WTC11 (cell line): Measurements from ENCODE around the gene COL19A1. TPM values are rescaled to one million over a fixed set of nuclear protein-coding genes. Genes with fewer than 3 reads are reported as not detected.

Experiments
- ATAC-seq: fragments of 200-7000 bp; cut with Tn5 transposase; 2 replicates; pipeline ENCODE4 v1.10.0; 2021; ENCODE audit warnings: mild to moderate bottlenecking, moderate library complexity
- CTCF ChIA-PET: fragments of 300-600 bp; sonication (Branson Sonifier 250); formaldehyde crosslinking; loops from one replicate; lab custom pipeline; 2021; ENCODE audit warnings: antibody characterized with exemption; lab: Charles Lee
- POLR2A ChIA-PET: fragments of 350-600 bp; sonication (Branson Sonifier 250); formaldehyde crosslinking; loops from one replicate; lab custom pipeline; 2021; ENCODE audit warnings: antibody characterized with exemption; lab: Charles Lee
- DNase-seq: peaks from one replicate; pipeline ENCODE4 v3.0.0; 2021; ENCODE audit warnings: low spot score
- H3K27ac Mint-ChIP-seq: 2 replicates; pipeline ENCODE4 v1.8.0; 2021; ENCODE audit warnings: mixed read lengths
- H3K27me3 Mint-ChIP-seq: 2 replicates; pipeline ENCODE4 v1.8.0; 2021; ENCODE audit warnings: low read depth, mild to moderate bottlenecking, moderate library complexity, mixed read lengths
- H3K36me3 Mint-ChIP-seq: 2 replicates; pipeline ENCODE4 v1.8.0; 2021; ENCODE audit warnings: mixed read lengths
- H3K4me1 Mint-ChIP-seq: 2 replicates; pipeline ENCODE4 v1.8.0; 2022; ENCODE audit warnings: mixed read lengths
- H3K4me3 Mint-ChIP-seq: 2 replicates; pipeline ENCODE4 v1.8.0; 2021; ENCODE audit warnings: mild to moderate bottlenecking, moderate library complexity, mixed read lengths
- H3K9me3 Mint-ChIP-seq: 2 replicates; pipeline ENCODE4 v1.8.0; 2021; ENCODE audit warnings: mixed read lengths
- ATF1 ChIP-seq: sonication (generic); formaldehyde crosslinking; IDR thresholded peaks from 2 replicates; pipeline ENCODE4 v1.8.1; 2023; ENCODE audit warnings: mild to moderate bottlenecking, moderate library complexity, missing genetic modification reagents
- ATF2 ChIP-seq: sonication (generic); formaldehyde crosslinking; IDR thresholded peaks from 2 replicates; pipeline ENCODE4 v1.8.1; 2022; ENCODE audit warnings: low read depth, missing genetic modification reagents, borderline replicate concordance
- ATF6 ChIP-seq: sonication (generic); formaldehyde crosslinking; IDR thresholded peaks from 2 replicates; pipeline ENCODE4 v1.8.1; 2023; ENCODE audit warnings: mild to moderate bottlenecking, missing genetic modification reagents
- CBFB ChIP-seq: sonication (generic); formaldehyde crosslinking; IDR thresholded peaks from 2 replicates; pipeline ENCODE4 v1.8.1; 2022; ENCODE audit warnings: mild to moderate bottlenecking, low read depth, missing genetic modification reagents
- CREM ChIP-seq: sonication (generic); formaldehyde crosslinking; IDR thresholded peaks from 2 replicates; pipeline ENCODE4 v1.8.1; 2022; ENCODE audit warnings: mild to moderate bottlenecking, missing genetic modification reagents, moderate library complexity
- E2F4 ChIP-seq: sonication (generic); formaldehyde crosslinking; IDR thresholded peaks from 2 replicates; pipeline ENCODE4 v1.8.1; 2022; ENCODE audit warnings: low read depth, mild to moderate bottlenecking, moderate library complexity, missing genetic modification reagents, borderline replicate concordance
- FOXJ3 ChIP-seq: sonication (generic); formaldehyde crosslinking; IDR thresholded peaks from 2 replicates; pipeline ENCODE4 v1.9.0; 2021; ENCODE audit warnings: missing genetic modification reagents, mild to moderate bottlenecking, borderline replicate concordance
- MYBL2 ChIP-seq: sonication (generic); formaldehyde crosslinking; IDR thresholded peaks from 2 replicates; pipeline ENCODE4 v1.8.1; 2023; ENCODE audit warnings: mild to moderate bottlenecking, moderate library complexity, missing genetic modification reagents
- NFATC4 ChIP-seq: fragments of 250-450 bp; sonication (Bioruptor Pico); IDR thresholded peaks from 2 replicates; pipeline ENCODE4 v1.9.0; 2021; ENCODE audit warnings: mild to moderate bottlenecking
- OVOL2 ChIP-seq: fragments of 250-450 bp; sonication (Bioruptor Pico); IDR thresholded peaks from 2 replicates; pipeline ENCODE4 v1.9.0; 2021; ENCODE audit warnings: mild to moderate bottlenecking, borderline replicate concordance
- RORB ChIP-seq: fragments of 250-450 bp; sonication (Bioruptor Pico); IDR thresholded peaks from 2 replicates; pipeline ENCODE4 v1.9.0; 2021; ENCODE audit warnings: mild to moderate bottlenecking
- SP1 ChIP-seq: sonication (generic); formaldehyde crosslinking; conservative IDR thresholded peaks from 2 replicates; pipeline ENCODE4 v1.8.1; 2022; ENCODE audit warnings: missing genetic modification reagents
- ZNF232 ChIP-seq: sonication (generic); formaldehyde crosslinking; IDR thresholded peaks from 2 replicates; pipeline ENCODE4 v1.8.0; 2022; ENCODE audit warnings: mild to moderate bottlenecking, missing genetic modification reagents
- ZNF281 ChIP-seq: sonication (generic); formaldehyde crosslinking; IDR thresholded peaks from 2 replicates; pipeline ENCODE4 v1.8.0; 2023; ENCODE audit warnings: mild to moderate bottlenecking, missing genetic modification reagents
- ZNF317 ChIP-seq: sonication (generic); formaldehyde crosslinking; IDR thresholded peaks from 2 replicates; pipeline ENCODE4 v1.8.1; 2023; ENCODE audit warnings: low read depth, mild to moderate bottlenecking, moderate library complexity, missing genetic modification reagents, borderline replicate concordance
- ZNF425 ChIP-seq: fragments of 250-450 bp; sonication (Bioruptor Pico); conservative IDR thresholded peaks from 2 replicates; pipeline ENCODE4 v1.9.0; 2021; ENCODE audit warnings: mild to moderate bottlenecking
- total RNA-seq: library from RNA; stranded (reverse); gene quantifications from 3 replicates; pipeline ENCODE4 v1.2.3, GENCODE V29; 2021
- TF ChIP-seq, protein P1 (sequence below): sonication (generic); formaldehyde crosslinking; IDR thresholded peaks from 2 replicates; pipeline ENCODE4 v1.8.0; 2022; ENCODE audit warnings: mild to moderate bottlenecking, missing genetic modification reagents
- TF ChIP-seq, protein P2 (sequence below): sonication (generic); formaldehyde crosslinking; conservative IDR thresholded peaks from 2 replicates; pipeline ENCODE4 v1.8.1; 2022; ENCODE audit warnings: mild to moderate bottlenecking, missing genetic modification reagents
- TF ChIP-seq, protein P3 (sequence below): sonication (generic); formaldehyde crosslinking; IDR thresholded peaks from 2 replicates; pipeline ENCODE4 v1.8.0; 2023; ENCODE audit warnings: missing genetic modification reagents, mild to moderate bottlenecking, borderline replicate concordance
- TF ChIP-seq, protein P4 (sequence below): sonication (generic); formaldehyde crosslinking; IDR thresholded peaks from 2 replicates; pipeline ENCODE4 v1.8.0; 2022; ENCODE audit warnings: mild to moderate bottlenecking, missing genetic modification reagents

The COL19A1 gene
- total RNA-seq, 1 experiment from 2014 or later: not detected

DNA sequence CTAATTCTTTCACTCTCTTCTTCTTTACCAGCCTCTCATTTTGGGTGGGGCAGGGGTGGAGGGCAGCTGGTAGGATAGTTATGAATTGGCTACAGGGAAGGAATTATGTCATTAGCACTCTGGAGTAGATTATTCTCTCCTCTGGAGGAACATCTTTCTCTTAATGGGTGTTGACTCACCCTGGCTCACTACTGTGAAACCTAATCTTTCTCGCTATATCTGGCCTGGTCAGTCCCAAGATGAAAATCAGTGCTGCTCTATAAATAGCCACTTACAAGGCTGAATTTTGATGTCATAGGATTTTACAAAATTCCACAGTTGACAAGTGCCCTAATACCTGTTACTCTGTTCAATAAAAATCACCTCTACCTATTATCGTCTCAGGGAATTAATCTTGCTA is 285.3 kb downstream of the COL19A1 start:
- H3K36me3 Mint-ChIP-seq: no peaks in the 10 kb centered on the region
- H3K4me3 Mint-ChIP-seq: no peak overlapping the region
- no peaks in the 10 kb centered on the region for H3K4me1 Mint-ChIP-seq
- ChIA-PET POLR2A (no interaction called here), CTCF (no interaction called here)
- no peaks in the 10 kb centered on the region for H3K27me3 Mint-ChIP-seq
- H3K27ac Mint-ChIP-seq: no peak overlapping the region
- H3K9me3 Mint-ChIP-seq: no peaks in the 10 kb centered on the region
- TF ChIP-seq, protein P1, sequence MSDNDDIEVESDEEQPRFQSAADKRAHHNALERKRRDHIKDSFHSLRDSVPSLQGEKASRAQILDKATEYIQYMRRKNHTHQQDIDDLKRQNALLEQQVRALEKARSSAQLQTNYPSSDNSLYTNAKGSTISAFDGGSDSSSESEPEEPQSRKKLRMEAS (CRISPR knock-in tag): no peak
- TF ChIP-seq E2F4 (no peak), ATF6 (CRISPR knock-in tag) (no peak)
- DNase-seq (no peak), ATAC-seq (no peak)

DNA sequence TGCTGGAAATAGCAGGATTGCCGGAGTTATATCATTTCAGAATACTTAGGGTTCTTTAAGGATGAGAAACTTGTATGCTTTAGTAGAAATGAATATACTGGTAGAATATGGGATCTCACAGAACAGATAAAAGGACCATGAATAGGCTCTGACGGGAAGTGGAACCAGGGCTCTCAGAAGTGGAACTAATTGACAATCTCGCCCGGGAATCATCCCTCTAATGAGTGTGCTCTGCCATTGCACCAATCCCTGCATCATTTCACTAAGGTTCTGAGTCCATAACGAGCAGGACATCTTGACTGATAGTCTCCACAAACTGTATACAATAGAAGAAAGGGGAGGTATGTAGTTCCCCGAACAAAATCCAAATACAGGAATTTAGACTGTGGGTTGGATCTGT is 286.4 kb downstream of the COL19A1 start:
- POLR2A ChIA-PET: no interaction called here
- ATAC-seq: no peak
- TF ChIP-seq RORB (CRISPR knock-in tag) (no peak), ZNF425 (CRISPR knock-in tag) (no peak), FOXJ3 (CRISPR knock-in tag) (no peak), ATF2 (no peak), OVOL2 (CRISPR knock-in tag) (no peak), SP1 (CRISPR knock-in tag) (no peak), CREM (no peak), ATF1 (no peak), ZNF317 (no peak), NFATC4 (CRISPR knock-in tag) (no peak), ZNF232 (no peak), CBFB (CRISPR knock-in tag) (no peak), MYBL2 (CRISPR knock-in tag) (no peak), ZNF281 (no peak)
- TF ChIP-seq, protein P2, sequence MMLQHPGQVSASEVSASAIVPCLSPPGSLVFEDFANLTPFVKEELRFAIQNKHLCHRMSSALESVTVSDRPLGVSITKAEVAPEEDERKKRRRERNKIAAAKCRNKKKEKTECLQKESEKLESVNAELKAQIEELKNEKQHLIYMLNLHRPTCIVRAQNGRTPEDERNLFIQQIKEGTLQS (CRISPR knock-in tag): no peak
- TF ChIP-seq, protein P3, sequence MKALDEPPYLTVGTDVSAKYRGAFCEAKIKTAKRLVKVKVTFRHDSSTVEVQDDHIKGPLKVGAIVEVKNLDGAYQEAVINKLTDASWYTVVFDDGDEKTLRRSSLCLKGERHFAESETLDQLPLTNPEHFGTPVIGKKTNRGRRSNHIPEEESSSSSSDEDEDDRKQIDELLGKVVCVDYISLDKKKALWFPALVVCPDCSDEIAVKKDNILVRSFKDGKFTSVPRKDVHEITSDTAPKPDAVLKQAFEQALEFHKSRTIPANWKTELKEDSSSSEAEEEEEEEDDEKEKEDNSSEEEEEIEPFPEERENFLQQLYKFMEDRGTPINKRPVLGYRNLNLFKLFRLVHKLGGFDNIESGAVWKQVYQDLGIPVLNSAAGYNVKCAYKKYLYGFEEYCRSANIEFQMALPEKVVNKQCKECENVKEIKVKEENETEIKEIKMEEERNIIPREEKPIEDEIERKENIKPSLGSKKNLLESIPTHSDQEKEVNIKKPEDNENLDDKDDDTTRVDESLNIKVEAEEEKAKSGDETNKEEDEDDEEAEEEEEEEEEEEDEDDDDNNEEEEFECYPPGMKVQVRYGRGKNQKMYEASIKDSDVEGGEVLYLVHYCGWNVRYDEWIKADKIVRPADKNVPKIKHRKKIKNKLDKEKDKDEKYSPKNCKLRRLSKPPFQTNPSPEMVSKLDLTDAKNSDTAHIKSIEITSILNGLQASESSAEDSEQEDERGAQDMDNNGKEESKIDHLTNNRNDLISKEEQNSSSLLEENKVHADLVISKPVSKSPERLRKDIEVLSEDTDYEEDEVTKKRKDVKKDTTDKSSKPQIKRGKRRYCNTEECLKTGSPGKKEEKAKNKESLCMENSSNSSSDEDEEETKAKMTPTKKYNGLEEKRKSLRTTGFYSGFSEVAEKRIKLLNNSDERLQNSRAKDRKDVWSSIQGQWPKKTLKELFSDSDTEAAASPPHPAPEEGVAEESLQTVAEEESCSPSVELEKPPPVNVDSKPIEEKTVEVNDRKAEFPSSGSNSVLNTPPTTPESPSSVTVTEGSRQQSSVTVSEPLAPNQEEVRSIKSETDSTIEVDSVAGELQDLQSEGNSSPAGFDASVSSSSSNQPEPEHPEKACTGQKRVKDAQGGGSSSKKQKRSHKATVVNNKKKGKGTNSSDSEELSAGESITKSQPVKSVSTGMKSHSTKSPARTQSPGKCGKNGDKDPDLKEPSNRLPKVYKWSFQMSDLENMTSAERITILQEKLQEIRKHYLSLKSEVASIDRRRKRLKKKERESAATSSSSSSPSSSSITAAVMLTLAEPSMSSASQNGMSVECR (CRISPR knock-in tag): no peak
- TF ChIP-seq, protein P4, sequence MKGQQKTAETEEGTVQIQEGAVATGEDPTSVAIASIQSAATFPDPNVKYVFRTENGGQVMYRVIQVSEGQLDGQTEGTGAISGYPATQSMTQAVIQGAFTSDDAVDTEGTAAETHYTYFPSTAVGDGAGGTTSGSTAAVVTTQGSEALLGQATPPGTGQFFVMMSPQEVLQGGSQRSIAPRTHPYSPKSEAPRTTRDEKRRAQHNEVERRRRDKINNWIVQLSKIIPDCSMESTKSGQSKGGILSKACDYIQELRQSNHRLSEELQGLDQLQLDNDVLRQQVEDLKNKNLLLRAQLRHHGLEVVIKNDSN (CRISPR knock-in tag): no peak

More for the DNA sequence above, 286.4 kb downstream of the COL19A1 start:
- Mint-ChIP-seq H3K9me3 (no peaks in the 10 kb centered on the region), H3K27me3 (no peaks in the 10 kb centered on the region), H3K4me3 (no peak overlapping the region), H3K4me1 (no peaks in the 10 kb centered on the region), H3K27ac (no peak overlapping the region), H3K36me3 (no peaks in the 10 kb centered on the region)
- DNase-seq: no peak
- CTCF ChIA-PET: no interaction called here
